ENCODE results near the gene TAF9.

DNA sequence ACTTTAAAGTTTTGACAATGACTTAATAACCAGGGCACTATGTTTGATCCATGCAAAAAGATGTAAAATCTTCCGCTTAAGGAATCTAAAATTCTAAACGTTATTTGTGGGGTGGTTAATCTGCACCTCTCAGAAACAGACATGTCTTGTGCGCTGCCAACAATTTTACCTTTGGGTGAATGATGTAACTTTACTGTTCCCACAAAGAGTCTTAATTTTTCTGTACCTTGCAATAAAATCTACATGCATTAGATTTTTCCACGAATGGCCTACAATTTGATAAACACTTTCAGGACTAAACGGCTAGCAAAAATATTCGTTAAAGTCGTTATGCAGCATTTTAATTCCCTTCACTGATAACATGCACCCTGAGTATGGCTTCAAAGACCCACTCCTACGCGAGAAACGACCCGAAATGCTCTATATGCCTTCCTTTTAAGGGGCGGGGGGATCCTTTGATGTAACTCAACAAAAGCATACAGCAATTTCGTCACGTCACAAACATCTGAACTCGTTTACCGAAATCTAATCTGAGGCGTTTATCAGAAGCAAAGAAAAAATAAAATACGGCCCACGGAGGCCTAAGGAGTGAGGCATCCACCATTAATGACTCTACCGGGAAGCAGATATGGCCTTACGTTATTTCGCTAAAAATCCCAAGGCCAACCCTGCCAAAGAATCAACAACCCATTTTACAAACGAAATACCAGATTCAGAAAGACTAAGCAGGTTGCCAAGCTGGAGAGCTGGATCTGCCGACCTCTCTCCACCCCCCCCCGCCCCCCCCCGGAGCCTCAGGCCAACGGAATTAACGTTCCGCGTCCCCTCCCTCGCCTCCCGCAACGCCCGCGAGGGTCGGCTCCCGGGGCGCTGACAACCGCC is 621 bp downstream of the TAF9 start:
- TF ChIP-seq, protein P1, sequence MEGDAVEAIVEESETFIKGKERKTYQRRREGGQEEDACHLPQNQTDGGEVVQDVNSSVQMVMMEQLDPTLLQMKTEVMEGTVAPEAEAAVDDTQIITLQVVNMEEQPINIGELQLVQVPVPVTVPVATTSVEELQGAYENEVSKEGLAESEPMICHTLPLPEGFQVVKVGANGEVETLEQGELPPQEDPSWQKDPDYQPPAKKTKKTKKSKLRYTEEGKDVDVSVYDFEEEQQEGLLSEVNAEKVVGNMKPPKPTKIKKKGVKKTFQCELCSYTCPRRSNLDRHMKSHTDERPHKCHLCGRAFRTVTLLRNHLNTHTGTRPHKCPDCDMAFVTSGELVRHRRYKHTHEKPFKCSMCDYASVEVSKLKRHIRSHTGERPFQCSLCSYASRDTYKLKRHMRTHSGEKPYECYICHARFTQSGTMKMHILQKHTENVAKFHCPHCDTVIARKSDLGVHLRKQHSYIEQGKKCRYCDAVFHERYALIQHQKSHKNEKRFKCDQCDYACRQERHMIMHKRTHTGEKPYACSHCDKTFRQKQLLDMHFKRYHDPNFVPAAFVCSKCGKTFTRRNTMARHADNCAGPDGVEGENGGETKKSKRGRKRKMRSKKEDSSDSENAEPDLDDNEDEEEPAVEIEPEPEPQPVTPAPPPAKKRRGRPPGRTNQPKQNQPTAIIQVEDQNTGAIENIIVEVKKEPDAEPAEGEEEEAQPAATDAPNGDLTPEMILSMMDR (IDR thresholded peaks at IDR 0.05) = no peak
- TF ChIP-seq POLR2A (IDR thresholded peaks at IDR 0.05) = no peak
- no peak for TF ChIP-seq POLR2AphosphoS5 (IDR thresholded peaks at IDR 0.05)

All from transverse colon (tissue), 4 donors.